ENCODE results near the gene ZMYND8. TPM values are rescaled to one million over a fixed set of nuclear protein-coding genes. Genes with fewer than 3 reads are reported as not detected.
"Not testable (repeated sequence)": the region's sequence is repeated elsewhere in the genome, so short reads cannot be mapped to it uniquely, and the experiment has no call there.

Gene ZMYND8
- total and polyA plus RNA-seq, 2 of the 8 experiments (the other 6 are each of a cell fraction or from before 2014, with no cell fraction given), result 50.5 to 163 TPM

DNA sequence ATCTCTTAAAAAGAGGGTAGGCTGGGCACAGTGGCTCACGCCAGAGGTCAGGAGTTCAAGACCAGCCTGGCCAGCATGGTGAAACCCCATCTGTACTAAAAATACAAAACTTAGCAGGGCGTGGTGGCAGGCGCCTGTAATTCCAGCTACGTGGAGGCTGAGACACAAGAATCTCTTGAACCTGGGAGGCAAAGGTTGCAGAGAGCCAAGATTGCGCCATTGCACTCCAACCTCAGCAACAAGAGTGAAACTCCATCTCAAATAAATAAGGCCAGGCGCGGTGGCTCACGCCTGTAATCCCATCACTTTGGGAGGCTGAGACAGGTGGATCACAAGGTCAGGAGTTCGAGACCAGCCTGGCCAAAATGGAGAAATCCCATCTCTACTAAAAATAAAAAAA is 48.9 kb downstream of the ZMYND8 start:
- not testable (repeated sequence) for H2BK15ac ChIP-seq (ENCODE audit: low read length); H4K8ac ChIP-seq (ENCODE audit: extremely low read depth, insufficient read depth, low read length); H4K91ac ChIP-seq (replicated peaks; ENCODE audit: insufficient read length, low read length); H3K27me3 ChIP-seq (replicated peaks in 1 of 4; ENCODE audit: control insufficient read depth in 3 of 4, extremely low read depth in 1 of 4, insufficient read depth in 3 of 4, low read length in 3 of 4); H3K9ac ChIP-seq (replicated peaks in 1 of 4; ENCODE audit: extremely low read depth in 1 of 4, low read depth in 3 of 4, low read length in 3 of 4); FAIRE-seq; H2AK5ac ChIP-seq (ENCODE audit: low read depth, low read length); H2BK5ac ChIP-seq (ENCODE audit: low read depth, low read length); H3K4ac ChIP-seq (replicated peaks; ENCODE audit: insufficient read length, low read depth, low read length); H3K14ac ChIP-seq (ENCODE audit: insufficient read length); H2BK120ac ChIP-seq (replicated peaks; ENCODE audit: low read depth, low read length); H3K18ac ChIP-seq (ENCODE audit: extremely low read depth, low read length); H4K5ac ChIP-seq (ENCODE audit: insufficient read length, low read depth, low read length); H3K4me3 ChIP-seq (ENCODE audit: extremely low read depth in 1 of 4, insufficient read depth in 2 of 4, low read depth in 3 of 4, low read length in 4 of 4); H2AFZ ChIP-seq (ENCODE audit: low read length); H2BK12ac ChIP-seq (ENCODE audit: low read depth, low read length); H3K9me3 ChIP-seq (ENCODE audit: insufficient read depth in 2 of 2, low read depth in 1 of 2, low read length in 1 of 2); H3K23me2 ChIP-seq (ENCODE audit: low read depth, low read length); H3K4me2 ChIP-seq (ENCODE audit: insufficient read depth in 1 of 2, low read depth in 2 of 2, low read length in 2 of 2); H3K23ac ChIP-seq (ENCODE audit: insufficient read length); H3K27ac ChIP-seq (ENCODE audit: low read depth, low read length); H2BK20ac ChIP-seq (ENCODE audit: low read length); DNase-seq (ENCODE audit: low read depth in 1 of 2, low spot score in 2 of 2); H3K56ac ChIP-seq (replicated peaks; ENCODE audit: insufficient read length, low read depth, low read length)
- H4K20me1 ChIP-seq (replicated peaks in 1 of 2; ENCODE audit: control insufficient read depth in 1 of 2, insufficient read depth in 2 of 2, low read length in 2 of 2), result peaks cover 0 to 10% of the 10 kb centered on the region in 2 experiments
- peaks cover 12 to 60% (median 24%) of the 10 kb centered on the region in 4 experiments for H3K36me3 ChIP-seq (ENCODE audit: control insufficient read depth in 2 of 4, insufficient read depth in 4 of 4, low read length in 3 of 4)
- ChIA-PET POLR2A (ENCODE audit: partially characterized antibody) (interaction anchor here (0.9 to 31.3 kb wide), 3 partner anchors 11 to 46 kb away, joined by 3 to 1191 read pairs (median 74); partner anchors contain the start of gene ZMYND8), CTCF (ENCODE audit: partially characterized antibody) (interaction anchor here (0.6 to 2.5 kb wide), 4 partner anchors 33 to 340 kb away, joined by 3 to 15 read pairs (median 6); no protein-coding TSS in a partner anchor)
- H3K79me1 ChIP-seq (ENCODE audit: low read depth, low read length), result peaks cover 12% of the 10 kb centered on the region
- H3K79me2 ChIP-seq (ENCODE audit: control insufficient read depth in 1 of 2, insufficient read depth in 2 of 2, low read length in 2 of 2), result peaks cover 21 to 96% of the 10 kb centered on the region in 2 experiments
- WGBS, 2 experiments (ENCODE audit: extremely low coverage in 1 of 2, insufficient coverage in 1 of 2, insufficient read length in 1 of 2, insufficient replicate concordance in 2 of 2, low coverage in 1 of 2, low lambda C conversion rate in 2 of 2, missing lambda C conversion rate in 1 of 2), result 95% methylated on average over 9 of the region's 9 CpGs; no CpG with 5 or more reads in 1 of the 2 experiments
- H3K4me1 ChIP-seq (replicated peaks in 1 of 4; ENCODE audit: control insufficient read depth in 3 of 4, insufficient read depth in 4 of 4, low read length in 3 of 4), result peaks cover 11 to 24% (median 21%) of the 10 kb centered on the region in 4 experiments

Data from H1 (cell line).